GM19240 (cell line): Measurements from ENCODE around the gene PTPRT.
"Not testable (repeated sequence)": the region's sequence is repeated elsewhere in the genome, so short reads cannot be mapped to it uniquely, and the experiment has no call there.

Source experiments
- DNase-seq: peaks from one replicate; pipeline ENCODE4 v3.0.0; 2011; ENCODE audit warnings: low spot score; ENCODE audit not compliant: insufficient read length

The PTPRT gene

DNA sequence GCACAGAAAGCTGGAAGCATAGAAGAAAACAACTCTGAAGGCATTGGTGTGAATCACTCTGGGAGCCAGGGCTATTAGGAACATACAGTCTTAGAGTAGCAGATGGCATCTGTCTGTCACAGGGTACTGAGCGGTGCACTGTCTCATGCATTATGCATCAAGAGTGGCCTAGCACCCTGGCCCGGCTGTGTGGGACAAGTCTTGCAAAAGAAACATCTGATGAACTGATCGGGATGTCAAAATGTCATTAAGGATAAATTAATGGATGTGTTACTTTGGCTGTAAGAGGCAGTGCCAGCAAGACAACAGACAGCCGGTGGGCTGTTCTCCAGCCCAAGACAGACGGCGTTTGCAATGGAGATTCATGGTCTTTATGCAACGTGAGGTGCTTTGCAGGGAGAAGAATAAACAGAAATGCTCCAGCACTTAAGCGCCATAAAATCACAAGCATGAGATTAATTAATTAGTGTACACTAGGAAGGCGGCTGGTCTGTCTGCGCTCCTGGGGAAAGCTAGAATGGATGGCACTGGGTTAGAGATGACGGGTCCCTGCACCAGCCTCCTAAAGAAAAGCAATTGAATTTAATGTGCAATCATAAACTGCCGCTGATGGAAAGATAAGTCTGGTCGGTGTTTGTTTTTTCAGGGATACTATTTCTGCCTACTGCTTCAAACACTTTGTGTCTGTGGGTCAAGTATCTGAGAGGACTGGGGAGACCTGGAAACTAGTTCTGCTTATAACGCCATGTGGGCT lies 970.9 kb downstream of the PTPRT start:
- DNase-seq: no peak

DNA sequence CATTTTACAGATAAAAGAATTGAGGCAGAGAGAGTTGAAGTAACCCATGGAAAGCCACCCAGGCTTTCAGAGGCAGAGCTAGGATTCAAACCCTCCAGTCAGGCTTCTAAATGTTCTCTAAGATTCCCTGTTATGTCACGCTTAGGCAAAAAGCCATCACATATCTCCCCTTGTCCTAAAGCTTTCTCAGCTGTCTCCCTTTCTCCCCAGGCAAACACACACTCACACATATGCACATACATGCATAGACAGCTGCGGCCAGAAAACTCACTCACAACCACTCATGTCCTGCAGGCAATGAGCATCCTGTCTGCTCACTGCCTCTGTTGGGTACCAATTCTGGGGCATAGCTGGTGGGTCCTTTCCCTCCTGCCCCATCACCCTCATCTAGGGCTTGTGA lies 975.6 kb downstream of the PTPRT start:
- no peak for DNase-seq

DNA sequence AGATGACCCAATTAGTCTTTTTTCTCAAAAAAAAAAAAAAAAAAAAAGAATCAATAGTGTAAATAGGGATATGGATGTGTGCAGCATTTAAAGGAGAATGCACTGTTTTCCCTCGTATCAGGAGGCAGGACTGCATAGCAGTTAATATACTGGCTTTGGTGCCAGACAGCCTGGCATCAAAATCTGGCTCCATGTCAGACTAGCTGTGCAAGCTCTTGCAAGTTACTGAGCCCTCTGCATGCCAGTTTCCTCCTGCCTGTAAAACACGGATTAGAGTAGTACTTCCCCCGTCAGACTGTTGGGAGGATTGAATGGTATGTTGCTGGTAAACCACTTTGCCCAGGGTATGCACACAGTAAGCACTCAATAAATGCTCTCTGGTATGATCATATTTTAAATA lies 977.3 kb downstream of the PTPRT start:
- no peak for DNase-seq

DNA sequence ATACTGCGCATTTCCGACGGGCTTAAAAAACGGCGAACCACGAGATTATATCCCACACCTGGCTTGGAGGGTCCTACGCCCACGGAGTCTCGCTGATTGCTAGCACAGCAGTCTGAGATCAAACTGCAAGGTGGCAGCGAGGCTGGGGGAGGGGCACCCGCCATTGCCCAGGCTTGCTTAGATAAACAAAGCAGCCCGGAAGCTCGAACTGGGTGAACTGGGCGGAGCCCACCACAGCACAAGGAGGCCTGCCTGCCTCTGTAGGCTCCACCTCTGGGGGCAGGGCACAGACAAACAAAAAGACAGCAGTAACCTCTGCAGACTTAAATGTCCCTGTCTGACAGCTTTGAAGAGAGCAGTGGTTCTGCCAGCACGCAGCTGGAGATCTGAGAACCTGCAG lies 983.1 kb downstream of the PTPRT start:
- not testable (repeated sequence) for DNase-seq

DNA sequence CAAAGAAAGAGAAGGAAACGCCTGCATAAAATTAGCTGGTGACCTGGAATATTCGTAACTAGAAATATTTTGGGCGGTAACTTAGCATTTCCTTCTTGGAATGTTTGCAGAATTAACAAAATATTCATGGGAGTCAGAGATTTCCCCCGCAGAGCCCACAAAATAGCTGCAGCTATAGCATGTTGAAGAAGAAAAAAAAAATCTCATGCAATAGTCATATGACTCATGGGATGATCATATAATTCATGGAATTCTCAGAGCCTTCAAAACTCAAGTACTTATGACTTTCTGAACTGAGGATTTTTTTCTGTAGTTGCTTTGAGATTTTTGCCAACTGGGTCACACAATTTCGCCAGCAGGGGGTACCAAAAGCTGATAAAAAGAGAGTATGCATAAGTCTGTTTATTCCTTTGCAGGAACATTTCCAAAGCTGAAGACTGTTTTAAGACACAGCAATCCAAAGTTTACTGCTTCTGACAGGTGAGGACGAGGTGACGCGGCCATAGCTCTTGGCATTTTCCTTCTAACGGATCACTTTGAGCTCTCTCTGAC lies 985.5 kb downstream of the PTPRT start:
- DNase-seq: no peak

DNA sequence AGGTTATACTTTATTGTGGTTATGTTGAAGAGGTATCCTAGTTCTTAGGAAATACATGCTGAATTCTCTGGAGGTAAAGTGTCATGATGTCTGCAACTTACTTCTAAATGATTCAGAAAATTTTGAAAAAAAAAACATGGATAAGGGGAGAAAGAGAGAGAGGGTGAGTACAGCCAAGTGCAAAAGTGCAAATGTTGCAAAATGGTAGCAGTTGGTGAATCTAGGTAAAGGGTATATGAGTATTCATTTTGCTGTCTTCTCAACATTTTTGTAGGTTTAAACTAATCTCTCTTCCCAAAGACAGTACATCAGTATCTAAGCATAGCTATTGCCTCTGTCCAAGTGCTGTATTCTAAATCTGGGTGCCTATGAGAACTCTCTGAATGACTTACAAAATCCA lies 992.1 kb downstream of the PTPRT start:
- no peak for DNase-seq

DNA sequence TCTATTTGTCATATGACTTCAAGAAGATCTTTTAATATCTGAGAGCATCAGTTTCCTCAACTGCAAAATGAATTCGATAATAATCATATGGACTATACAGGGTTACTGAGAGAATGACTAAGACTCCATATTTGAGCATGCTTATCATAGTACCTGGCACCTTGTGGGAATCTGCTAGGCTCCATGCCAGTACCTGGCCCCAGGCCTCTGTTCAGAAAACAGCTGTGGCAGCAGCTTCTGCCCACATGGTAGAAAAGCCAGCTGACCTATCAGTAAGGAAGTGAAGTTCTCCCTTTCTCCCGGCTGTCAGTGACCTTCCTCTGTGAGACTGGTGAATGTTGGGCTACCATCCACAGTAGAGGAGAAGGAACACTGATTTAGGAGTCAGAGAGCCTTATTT lies 996.6 kb downstream of the PTPRT start:
- DNase-seq: no peak

DNA sequence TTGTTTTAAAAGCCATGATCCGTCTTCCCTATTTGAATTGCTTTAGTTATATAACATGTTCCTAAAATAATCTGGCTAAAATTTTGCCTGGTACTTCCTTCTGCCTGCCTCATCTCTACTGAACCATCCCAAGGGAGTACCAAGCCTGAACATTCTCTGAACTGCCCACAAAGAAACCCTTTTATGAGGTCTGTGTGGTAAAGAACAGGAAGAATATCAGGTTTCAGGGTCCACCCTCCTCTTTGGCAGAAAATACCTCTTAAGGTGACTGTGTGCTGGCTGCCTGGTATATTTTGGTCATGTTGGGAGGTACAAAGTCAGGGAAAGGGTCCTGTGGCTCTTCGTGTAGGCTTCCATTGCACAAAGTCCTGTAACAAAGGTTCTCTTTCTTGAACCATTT lies 997.4 kb downstream of the PTPRT start:
- no peak for DNase-seq

DNA sequence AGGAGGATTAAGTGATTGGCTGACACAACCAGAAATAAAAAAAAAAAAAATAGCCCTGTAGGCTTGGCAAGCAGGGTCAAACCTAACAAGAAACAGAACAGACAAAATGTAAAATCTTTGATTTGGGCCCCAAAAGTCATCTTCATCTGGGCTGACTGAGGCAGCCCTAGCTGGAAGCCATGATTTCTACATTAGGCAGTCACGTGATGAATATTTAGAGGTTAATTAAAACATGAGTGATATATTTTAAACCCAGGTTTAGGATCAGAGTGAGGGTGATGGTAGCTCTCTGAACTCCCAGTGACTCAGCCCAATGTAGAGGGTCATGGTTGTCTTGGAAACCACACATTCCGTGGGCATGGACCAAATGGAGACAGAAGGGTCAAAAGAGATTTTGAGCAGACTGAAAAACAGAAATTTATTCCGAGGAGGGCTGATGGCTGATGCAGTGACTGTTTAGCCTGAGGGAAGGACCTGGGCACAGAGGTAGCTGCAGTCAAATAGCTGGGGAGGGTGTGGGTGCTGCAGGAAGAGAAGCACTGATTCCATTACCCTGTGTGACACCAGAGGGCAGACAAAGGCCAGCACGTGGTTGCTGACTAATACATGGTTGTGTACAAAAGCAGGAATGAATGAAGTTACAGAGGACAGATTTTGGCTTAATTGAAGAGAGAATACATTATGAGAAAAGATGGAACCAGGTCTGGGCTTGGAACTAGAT lies 998.4 kb downstream of the PTPRT start:
- no peak for DNase-seq

DNA sequence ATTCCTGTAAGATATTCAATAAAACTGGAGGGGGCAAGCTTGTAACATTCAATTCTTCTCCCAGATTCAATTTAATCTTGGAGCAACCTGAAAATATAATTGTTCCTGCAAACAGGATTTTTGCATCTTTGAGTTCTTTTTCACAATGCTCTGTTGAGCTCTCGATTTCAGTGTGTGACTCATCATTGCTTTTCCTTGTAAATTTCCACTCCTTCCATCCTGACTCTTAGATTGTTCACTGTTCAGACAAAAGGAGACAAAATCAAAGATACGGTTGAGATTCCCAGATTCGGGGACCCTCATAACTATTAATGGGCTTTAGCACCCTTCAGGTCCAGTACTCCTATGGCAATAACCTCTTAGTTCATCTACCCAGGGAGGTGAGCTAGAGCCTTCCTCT lies 999.6 kb downstream of the PTPRT start:
- no peak for DNase-seq

DNA sequence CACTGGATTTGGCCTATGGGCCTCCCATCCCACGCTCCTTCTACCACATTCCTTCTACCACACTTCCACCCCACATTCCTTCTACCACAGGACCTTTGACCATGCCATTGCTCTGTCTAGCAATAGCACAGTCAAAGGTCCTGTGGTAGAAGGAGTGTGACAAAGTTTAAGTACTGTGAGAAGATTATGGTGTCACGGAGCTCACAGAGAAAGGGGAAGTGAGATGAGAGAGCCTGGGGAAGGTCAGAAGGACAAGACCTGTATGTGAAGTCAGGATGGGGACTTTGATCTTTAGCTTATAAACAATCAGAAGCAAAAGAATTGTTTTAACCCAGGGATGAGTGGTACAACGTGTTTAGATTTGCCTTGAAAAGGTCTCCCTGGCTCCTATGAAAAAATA lies 1003.4 kb downstream of the PTPRT start:
- no peak for DNase-seq

DNA sequence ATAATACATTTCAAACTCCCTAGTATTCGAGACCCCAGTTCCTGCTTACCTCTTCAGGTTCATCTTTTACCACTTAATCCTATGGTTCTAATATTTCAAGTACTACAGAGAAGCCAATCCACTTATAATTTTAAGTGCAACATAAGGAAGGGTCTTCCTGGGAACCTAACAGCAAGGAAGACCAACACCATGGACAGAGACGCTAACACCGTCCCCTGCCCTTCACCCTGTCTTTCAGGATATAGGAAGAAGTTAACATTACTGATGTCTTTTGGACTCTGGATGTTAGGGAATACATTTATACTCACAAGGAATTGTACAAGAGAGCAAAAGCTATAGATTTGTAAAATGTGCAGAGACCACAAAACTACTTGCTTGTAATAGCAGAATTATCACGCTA lies 1006.6 kb downstream of the PTPRT start:
- DNase-seq: no peak

DNA sequence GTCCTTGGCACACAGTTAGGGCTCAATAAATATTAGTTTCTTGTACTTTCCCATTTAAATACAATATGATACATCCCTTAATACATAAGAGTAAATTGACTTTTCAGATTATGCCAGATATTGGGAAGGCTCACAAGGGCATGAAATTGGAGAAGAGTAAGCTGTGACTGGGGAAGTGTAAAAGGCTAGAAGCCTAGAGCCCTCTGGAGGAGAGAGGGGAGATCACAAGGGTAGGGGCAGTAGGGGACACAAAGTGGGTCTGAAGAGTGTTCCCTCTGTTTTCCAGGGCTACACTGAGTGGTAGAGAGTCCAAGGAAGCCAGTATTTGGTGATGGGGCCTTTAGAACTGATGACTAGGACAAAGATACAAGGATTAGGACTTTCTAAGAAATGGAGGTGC lies 1008.6 kb downstream of the PTPRT start:
- no peak for DNase-seq

DNA sequence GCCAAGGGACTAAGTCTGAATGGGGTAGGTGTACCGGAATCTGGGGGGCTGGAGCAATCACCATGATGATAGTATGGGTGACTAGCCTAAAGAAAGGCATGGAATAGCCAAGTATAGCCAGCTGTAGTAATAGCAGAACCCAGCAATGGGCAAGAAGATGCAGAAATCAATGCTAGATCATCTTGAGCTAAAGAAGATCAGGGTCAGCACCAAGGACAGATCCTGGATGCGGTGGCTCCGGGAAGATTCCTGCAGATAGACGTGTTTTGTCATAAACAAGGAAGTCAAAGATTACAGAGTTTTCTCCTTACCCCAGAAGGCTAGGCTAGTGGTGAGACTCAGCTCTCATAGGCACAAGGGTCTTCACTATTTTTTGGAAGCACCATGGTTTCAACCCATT lies 1009.9 kb downstream of the PTPRT start:
- DNase-seq: no peak

DNA sequence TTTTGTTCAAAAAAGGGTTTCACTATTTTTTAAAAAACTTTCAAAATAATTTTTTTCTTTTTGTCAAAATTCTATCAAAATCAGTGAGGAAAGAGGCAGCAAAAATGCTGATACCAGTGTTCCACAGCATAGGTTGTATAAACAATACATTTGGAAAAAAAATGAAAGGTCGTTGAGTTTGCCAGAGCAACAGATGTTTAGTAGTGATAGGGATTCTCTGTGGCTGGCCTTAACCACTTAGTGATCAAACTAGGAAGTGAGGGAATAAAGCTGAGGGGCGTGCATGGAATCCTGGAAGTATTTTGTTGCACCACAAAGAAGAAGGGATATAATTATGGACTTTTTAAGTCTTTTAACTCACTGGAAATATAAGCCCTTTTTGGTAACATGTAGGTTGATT lies 1016.3 kb downstream of the PTPRT start:
- DNase-seq: no peak

DNA sequence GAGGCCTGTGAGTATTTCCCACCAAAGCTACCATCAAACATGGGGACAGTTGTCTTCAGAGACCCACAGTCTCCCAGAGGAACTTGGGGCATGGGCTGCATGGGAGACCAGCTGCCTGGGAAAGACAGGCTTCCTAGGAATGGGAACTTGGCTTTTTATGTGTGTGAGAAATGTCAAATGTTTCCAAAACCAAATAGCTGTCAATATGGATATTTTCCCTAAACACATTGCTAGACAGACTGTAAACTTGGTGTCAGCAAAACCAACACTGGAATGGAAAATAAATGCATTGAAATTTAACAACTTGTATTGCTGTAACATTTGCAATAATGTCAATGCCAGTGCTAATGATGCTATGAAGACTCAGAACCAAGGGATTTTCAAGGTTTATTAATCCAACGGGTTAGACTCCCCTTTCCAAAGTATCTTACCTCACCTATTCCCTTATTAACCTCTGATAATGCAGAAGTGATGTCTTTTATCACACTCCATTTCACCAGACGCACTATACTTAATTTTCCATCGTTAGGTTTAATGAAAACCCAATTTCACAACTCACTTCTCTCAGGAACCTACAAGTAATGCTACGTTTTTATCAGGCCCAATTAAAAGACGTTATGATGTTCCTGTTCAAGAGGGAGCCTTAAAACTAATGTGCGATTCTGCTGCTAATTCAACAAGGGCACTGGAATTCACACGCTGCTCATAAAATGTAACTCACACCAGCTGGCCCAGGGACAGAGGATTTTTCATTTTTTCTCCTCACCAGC lies 1025.4 kb downstream of the PTPRT start:
- DNase-seq: no peak

DNA sequence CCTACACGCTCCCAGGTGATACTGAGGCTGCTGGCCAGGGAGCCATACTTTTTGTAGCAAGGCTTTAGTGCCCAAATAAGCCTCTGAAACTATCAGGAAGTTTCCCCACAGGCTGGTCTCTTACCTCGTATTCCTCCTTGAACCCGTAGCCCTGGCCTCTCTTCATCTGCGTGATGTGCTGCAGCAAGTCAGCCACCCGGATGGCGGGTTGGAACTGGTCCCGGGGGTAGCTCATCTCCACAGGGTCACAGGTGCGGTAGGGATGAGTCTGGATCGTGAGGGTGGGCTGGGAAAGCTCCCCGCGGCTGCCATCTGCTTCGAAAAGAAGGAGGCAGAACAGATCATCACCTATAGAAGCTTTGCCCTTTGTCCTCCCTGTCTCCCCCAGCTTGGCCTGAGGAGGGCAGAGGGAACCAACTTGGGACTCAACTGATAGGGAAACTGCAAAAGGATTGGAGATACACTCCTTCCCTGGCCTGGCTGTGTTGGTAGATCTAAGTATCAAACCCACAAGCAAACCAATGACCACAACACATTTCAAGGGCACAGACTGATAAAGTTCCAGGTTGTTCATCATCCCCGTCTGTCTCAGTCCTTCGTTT lies 1028.4 kb downstream of the PTPRT start:
- no peak for DNase-seq

DNA sequence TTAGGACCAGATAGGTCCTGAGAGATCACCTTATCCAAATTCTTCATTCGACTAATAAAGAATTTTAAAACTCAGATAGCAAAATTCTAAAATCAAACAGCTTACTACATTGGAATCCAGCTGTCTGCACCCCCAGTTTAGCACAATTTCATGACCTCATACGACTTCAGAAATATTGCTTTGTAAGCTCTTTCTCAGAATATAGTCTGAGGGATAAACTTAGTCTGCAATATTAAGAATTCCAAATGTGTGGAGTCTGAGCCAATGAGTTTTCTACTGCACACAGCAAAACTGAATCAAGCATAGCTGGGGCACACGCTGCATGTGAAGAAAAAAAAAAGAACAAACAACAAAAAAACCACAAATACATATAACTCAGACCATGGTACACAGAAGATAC lies 1029.9 kb downstream of the PTPRT start:
- DNase-seq: no peak

DNA sequence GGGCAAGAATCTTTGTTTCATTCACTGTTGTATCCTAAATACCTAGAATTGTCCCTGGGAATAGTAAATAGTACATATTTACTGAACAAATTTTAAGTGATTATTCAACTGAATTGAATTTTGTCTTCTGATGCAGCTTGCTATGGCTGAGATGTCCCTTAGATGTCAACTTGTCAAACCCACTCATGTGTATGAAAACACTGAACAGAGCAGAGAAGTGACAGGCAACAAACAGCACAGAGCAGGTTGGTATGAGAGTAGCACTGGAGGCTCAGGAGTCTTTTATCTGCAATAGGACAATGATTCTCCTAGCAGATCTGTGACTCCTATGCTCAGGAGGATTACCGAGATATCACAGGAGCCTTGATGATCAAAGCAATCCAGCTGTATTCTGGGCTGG lies 1031.4 kb downstream of the PTPRT start:
- DNase-seq: no peak

DNA sequence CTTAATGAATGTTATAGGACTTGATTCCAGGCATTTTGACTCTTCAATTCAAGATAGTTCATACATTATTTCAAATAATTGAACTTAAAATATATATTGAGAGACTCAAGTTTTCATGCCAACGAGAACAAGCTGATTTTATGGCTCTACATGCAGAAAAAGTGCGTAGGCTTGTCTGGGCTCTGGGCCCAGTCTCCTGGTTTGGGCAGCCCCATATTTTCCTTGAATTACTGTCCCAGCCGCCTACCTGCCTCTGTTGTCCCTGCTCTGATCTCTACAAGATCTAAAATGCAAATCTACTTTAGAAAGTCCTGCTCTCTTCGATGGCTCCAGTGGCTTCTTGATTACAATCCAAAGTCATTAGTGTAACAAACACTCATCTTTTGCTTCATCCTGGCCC lies 1034.1 kb downstream of the PTPRT start:
- no peak for DNase-seq

DNA sequence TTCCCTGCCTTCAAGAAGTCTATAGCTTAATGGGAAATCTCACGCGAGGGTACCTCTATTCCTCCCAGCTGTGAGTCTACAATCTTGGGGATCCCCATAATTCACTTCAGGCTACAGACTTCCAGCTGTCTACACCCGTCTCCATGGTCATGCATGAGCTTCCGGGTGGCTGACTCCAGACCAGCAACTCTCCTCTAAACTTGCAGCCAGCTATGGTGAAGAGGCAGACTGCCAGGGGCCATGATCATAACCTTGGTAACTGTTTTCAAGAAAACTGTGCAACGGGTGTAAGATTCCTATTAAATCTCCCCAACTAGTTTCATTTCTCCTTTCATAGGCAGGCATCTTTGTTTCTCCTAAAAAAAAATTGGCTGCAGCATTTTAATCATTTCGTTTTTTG lies 1037.1 kb downstream of the PTPRT start:
- no peak for DNase-seq

DNA sequence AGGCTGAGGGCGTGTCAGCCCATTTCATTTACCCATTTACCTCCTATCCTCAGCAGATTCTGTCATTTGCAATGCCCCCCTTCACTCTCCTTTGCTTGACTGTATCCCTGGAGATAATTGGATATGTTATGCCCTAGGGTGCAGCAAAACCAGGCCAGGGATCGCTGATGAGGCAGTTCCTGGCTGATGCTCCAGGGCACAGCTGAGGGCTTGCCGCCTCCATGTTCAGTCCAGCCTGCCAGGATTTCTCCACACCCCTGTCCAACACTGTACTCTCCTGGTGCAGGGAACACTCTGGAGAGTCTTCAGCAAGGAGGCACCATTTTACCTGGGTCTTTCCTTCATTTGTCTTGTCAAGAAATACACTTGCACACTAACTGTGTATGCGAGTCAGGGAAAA lies 1039.5 kb downstream of the PTPRT start:
- DNase-seq: no peak
